ENCODE data around the gene FOXN3. TPM values are rescaled to one million over a fixed set of nuclear protein-coding genes. Genes with fewer than 3 reads are reported as not detected.

The FOXN3 gene
- total RNA-seq, 1 donor from 2014 or later, result 34.5 TPM

GRCh38 chr14:89167705-89168104, 249.3 kb downstream of the FOXN3 start:
- no peak for DNase-seq (ENCODE audit: low read depth)
- TF ChIP-seq CTCF (IDR thresholded peaks at IDR 0.05; ENCODE audit: insufficient read depth, low read length, poor library complexity, severe bottlenecking), result no peak
- H3K36me3 ChIP-seq (ENCODE audit: control insufficient read depth, insufficient read depth, low read length), result no peaks in the 10 kb centered on the region
- H3K27me3 ChIP-seq (ENCODE audit: control insufficient read depth, insufficient read depth, low read length), result no peaks in the 10 kb centered on the region
- no peak overlapping the region for H3K4me3 ChIP-seq (ENCODE audit: low read depth, low read length)

GRCh38 chr14:89166633-89167032, 250.4 kb downstream of the FOXN3 start:
- no peak overlapping the region for H3K4me3 ChIP-seq (ENCODE audit: low read depth, low read length)
- no peaks in the 10 kb centered on the region for H3K36me3 ChIP-seq (ENCODE audit: control insufficient read depth, insufficient read depth, low read length)
- H3K27me3 ChIP-seq (ENCODE audit: control insufficient read depth, insufficient read depth, low read length), result no peaks in the 10 kb centered on the region
- DNase-seq (ENCODE audit: low read depth), result no peak
- TF ChIP-seq CTCF (IDR thresholded peaks at IDR 0.05; ENCODE audit: insufficient read depth, low read length, poor library complexity, severe bottlenecking), result no peak

- no peak for DNase-seq (ENCODE audit: low read depth)
- no peak for TF ChIP-seq CTCF (IDR thresholded peaks at IDR 0.05; ENCODE audit: insufficient read depth, low read length, poor library complexity, severe bottlenecking)
- no peaks in the 10 kb centered on the region for H3K27me3 ChIP-seq (ENCODE audit: control insufficient read depth, insufficient read depth, low read length)
- H3K4me3 ChIP-seq (ENCODE audit: low read depth, low read length), result no peak overlapping the region
- no peaks in the 10 kb centered on the region for H3K36me3 ChIP-seq (ENCODE audit: control insufficient read depth, insufficient read depth, low read length)
These were observed 251.5 kb downstream of the FOXN3 start for GRCh38 chr14:89165189-89166181.

- no peak for TF ChIP-seq CTCF (IDR thresholded peaks at IDR 0.05; ENCODE audit: insufficient read depth, low read length, poor library complexity, severe bottlenecking)
- no peak for DNase-seq (ENCODE audit: low read depth)
These were observed 252.6 kb downstream of the FOXN3 start for GRCh38 chr14:89164168-89165073.

GRCh38 chr14:89163031-89163636, 253.9 kb downstream of the FOXN3 start:
- no peaks in the 10 kb centered on the region for H3K36me3 ChIP-seq (ENCODE audit: control insufficient read depth, insufficient read depth, low read length)
- no peak for TF ChIP-seq CTCF (IDR thresholded peaks at IDR 0.05; ENCODE audit: insufficient read depth, low read length, poor library complexity, severe bottlenecking)
- H3K27me3 ChIP-seq (ENCODE audit: control insufficient read depth, insufficient read depth, low read length), result no peaks in the 10 kb centered on the region
- no peak overlapping the region for H3K4me3 ChIP-seq (ENCODE audit: low read depth, low read length)
- DNase-seq (ENCODE audit: low read depth), result no peak

More at GRCh38 chr14:89164168-89165073, 252.6 kb downstream of the FOXN3 start:
- Histone ChIP-seq H3K4me3 (ENCODE audit: low read depth, low read length) (no peak overlapping the region), H3K36me3 (ENCODE audit: control insufficient read depth, insufficient read depth, low read length) (no peaks in the 10 kb centered on the region), H3K27me3 (ENCODE audit: control insufficient read depth, insufficient read depth, low read length) (no peaks in the 10 kb centered on the region)

All from kidney epithelial cell (primary cell).